GM19193 (cell line): ENCODE results near the gene CDPF1.

Source experiments
- POLR2A ChIP-seq: IDR thresholded peaks from 4 replicates; pipeline ENCODE4 v1.6.1; 2011; ENCODE audit not compliant: insufficient read depth, insufficient read length; ENCODE audit errors: extremely low read depth

CDPF1 gene

DNA sequence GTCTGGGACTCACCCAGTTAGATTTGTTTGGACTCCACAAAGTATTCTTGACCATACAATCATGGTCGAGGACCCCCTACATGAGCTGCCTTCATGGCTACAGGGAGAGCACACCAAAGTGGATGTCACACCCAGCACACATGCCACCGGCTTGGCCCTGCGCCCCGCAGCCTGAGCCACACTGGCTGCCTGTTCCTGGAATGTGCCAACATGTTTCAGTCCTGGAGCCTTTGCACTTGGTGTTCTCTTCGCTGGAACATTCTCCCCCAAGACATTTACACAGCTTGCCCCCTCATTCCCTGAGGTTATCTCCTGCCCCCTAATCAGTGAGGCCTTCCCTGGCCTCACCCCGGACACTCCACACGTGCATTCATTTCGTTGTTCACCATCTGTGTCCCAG lies 53.8 kb downstream of the CDPF1 start:
- no peak for TF ChIP-seq POLR2A

DNA sequence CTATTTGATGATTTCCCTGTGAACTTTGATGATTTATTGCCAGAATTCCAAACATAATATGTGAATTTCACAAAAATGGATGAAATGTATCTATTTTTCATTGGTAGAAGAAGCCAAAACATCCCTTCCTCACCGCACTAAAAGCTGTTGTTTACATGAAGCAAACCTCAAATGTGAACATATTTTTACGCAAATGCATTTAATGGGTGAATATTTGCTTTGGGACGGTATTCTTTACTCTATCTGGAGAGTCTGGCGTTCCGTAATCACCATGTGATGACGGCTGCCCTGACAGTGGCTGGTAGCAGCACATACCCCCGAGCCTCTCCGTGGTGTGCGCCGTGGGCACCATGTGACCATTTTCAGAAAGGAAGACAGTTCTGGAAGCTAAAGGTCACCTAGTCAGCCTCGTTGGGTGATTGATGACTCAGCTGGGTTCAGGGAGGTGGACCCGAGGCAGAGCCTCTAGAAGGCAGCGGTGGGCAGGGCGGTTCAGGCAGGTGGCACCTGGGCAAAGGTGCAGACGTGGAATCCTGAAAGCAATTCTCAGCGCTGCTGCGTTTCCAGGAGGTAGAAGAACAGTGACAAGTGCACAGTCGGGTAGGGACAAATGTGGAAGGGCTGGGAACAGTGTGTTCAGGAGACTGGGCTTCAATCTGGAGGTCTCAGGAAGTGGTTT lies 54.5 kb downstream of the CDPF1 start:
- no peak for TF ChIP-seq POLR2A
